Body of pancreas (tissue), 4 donors: ENCODE results near the gene CYP46A1.

Experiments used
- POLR2A ChIP-seq, 3 donors: fragments of 450-650 bp; IDR thresholded peaks; one replicate each; pipeline ENCODE4 v1.6.1; 2016; ENCODE audit warnings: antibody characterized with exemption in 3 of 3, mild to moderate bottlenecking in 2 of 3
- TF ChIP-seq, protein P1 (sequence below), 7 experiments: fragments of 450-650 bp in 4 of 7; fragments of 200-600 bp in 3 of 7; sonication (generic) in 3 of 7; IDR thresholded peaks; one replicate each; pipeline ENCODE4 v1.5.1; 2016 to 2019; ENCODE audit warnings: antibody characterized with exemption in 7 of 7

DNA sequence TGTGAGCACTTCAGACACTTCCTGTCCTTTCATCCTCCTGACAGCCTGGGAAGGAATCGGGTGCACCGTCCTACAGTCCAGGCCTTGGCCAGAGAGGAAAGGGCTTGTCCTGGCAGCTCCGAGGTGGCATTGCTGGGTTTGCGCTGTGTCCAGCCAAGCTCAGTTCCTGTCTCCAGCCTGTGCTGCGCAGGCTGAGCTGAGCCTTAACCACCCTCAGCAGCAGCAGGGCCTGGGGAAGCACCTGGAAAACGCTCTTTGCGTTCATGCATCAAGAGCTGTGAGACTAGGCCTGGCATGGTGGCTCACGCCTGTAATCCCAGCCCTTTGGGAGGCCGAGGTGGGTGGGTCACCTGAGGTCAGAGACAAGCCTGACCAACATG is 75.4 kb downstream of the CYP46A1 start:
- TF ChIP-seq, protein P1, sequence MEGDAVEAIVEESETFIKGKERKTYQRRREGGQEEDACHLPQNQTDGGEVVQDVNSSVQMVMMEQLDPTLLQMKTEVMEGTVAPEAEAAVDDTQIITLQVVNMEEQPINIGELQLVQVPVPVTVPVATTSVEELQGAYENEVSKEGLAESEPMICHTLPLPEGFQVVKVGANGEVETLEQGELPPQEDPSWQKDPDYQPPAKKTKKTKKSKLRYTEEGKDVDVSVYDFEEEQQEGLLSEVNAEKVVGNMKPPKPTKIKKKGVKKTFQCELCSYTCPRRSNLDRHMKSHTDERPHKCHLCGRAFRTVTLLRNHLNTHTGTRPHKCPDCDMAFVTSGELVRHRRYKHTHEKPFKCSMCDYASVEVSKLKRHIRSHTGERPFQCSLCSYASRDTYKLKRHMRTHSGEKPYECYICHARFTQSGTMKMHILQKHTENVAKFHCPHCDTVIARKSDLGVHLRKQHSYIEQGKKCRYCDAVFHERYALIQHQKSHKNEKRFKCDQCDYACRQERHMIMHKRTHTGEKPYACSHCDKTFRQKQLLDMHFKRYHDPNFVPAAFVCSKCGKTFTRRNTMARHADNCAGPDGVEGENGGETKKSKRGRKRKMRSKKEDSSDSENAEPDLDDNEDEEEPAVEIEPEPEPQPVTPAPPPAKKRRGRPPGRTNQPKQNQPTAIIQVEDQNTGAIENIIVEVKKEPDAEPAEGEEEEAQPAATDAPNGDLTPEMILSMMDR (IDR thresholded peaks at IDR 0.05) = no peak
- TF ChIP-seq POLR2A (IDR thresholded peaks at IDR 0.05) = no peak
